PC-9 (cell line): ENCODE results near the gene TUBG1.

Source experiments
- CTCF ChIP-seq: fragments of 200-600 bp; sonication (generic); conservative IDR thresholded peaks from 2 replicates; pipeline ENCODE4 v1.6.1; 2017; ENCODE audit warnings: mixed run types, antibody characterized with exemption, mild to moderate bottlenecking, moderate library complexity
- EZH2 ChIP-seq: fragments of 200-600 bp; sonication (generic); IDR thresholded peaks from 2 replicates; pipeline ENCODE4 v1.8.0; 2017; ENCODE audit warnings: antibody characterized with exemption, low read depth

DNA sequence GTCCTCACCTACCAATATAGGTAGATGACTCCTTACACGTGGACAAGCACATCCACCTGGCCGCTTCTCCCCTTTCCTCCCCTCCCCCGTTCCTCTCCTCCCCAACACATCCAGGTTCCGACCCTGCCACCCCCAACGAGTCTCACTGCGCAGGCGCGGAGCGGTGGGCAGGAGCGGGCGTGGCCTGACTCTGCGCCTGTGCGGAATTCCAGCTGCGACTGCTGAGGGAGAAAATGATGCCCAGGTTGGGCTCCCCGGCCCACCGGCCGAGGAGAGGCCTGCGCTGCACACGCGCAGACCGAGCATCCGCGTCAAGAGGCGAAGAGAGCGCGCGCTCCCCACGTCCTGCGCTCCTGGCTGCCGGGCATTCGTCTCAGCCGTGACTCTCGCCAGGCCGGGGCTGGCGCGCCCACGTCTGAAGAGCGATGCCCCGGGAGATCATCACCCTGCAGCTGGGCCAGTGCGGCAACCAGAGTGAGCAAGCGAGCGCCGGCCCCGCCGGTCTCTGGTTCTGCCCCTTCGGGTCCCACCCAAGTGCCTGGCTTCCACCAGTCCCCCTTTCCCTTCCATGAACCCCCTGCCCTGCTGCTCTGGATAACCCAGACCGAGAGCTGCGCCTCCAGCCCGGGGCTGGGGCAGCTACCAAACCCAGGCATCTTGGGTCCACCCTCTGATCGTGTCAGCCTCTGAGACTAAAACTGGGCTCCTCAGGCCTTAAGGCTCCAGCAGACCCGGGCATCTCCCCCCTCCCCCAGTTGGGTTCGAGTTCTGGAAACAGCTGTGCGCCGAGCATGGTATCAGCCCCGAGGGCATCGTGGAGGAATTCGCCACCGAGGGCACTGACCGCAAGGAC is 49.8 kb downstream of the TUBG1 start, which contains the start of gene TUBG2:
- no peak for TF ChIP-seq CTCF
- no peak for TF ChIP-seq EZH2
